Measurements from ENCODE around the gene HHIP.

Gene HHIP

DNA sequence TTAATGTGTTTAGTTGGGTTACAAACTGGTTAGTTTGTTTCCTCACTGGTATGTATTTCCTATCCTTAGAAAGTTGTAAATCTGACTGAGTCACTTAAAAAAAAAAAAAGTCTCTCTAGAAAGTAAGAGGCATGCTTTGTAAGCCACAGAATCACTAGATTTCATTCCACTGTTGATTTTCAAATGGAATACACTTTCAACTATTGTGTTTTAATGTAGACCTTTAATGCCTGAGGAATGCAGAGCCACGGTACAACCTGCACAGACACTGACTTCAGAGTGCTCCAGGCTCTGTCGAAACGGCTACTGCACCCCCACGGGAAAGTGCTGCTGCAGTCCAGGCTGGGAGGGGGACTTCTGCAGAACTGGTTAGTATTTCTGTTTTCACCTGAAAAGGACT is 88.6 kb downstream of the HHIP start:
- H3K79me2 ChIP-seq (ENCODE audit: insufficient read depth, low read depth) = no peaks in the 10 kb centered on the region
- no peak overlapping the region for H3K9ac ChIP-seq
- no peaks in the 10 kb centered on the region for H3K27me3 ChIP-seq (ENCODE audit: insufficient read depth, low read depth)
- H2AFZ ChIP-seq (ENCODE audit: low read depth) = no peak overlapping the region
- H3K4me3 ChIP-seq (IDR thresholded peaks at IDR 0.05; ENCODE audit: insufficient read depth, low read depth, low read length) = no peak overlapping the region
- no peak for TF ChIP-seq CTCF (conservative IDR thresholded peaks at IDR 0.05; ENCODE audit: low read depth, low read length)
- H3K4me1 ChIP-seq (ENCODE audit: low read depth, poor library complexity, severe bottlenecking) = no peaks in the 10 kb centered on the region
- H3K4me2 ChIP-seq = no peak overlapping the region
- no peaks in the 10 kb centered on the region for H3K36me3 ChIP-seq (ENCODE audit: insufficient read depth)
- no peak overlapping the region for H3K27ac ChIP-seq
- no peaks in the 10 kb centered on the region for H4K20me1 ChIP-seq (ENCODE audit: insufficient read depth)

DNA sequence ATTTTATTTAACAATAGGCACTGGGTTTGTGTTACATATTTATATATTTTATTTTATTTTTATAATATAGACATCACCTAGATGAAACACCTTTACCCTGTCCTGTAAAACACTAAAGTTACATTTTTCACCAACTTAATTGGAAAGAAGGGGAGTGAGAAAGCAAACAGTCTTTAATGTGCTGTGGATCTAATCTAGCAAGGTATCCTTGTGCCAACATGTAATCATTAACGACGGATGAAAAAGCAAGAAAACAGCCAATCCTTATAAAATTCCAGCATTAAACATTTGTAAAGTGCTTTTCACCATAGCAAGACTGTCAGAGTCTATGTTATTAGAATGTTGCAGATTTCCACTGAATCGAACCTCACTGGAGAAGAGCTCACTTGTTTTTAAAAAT is 92.7 kb downstream of the HHIP start:
- no peak overlapping the region for H3K4me2 ChIP-seq
- H3K79me2 ChIP-seq (ENCODE audit: insufficient read depth, low read depth) = no peaks in the 10 kb centered on the region
- no peak overlapping the region for H3K4me3 ChIP-seq (IDR thresholded peaks at IDR 0.05; ENCODE audit: insufficient read depth, low read depth, low read length)
- no peaks in the 10 kb centered on the region for H3K27me3 ChIP-seq (ENCODE audit: insufficient read depth, low read depth)
- no peak overlapping the region for H3K9ac ChIP-seq
- H4K20me1 ChIP-seq (ENCODE audit: insufficient read depth) = no peaks in the 10 kb centered on the region
- TF ChIP-seq CTCF (conservative IDR thresholded peaks at IDR 0.05; ENCODE audit: low read depth, low read length) = no peak
- H2AFZ ChIP-seq (ENCODE audit: low read depth) = no peak overlapping the region
- no peak overlapping the region for H3K27ac ChIP-seq
- no peaks in the 10 kb centered on the region for H3K36me3 ChIP-seq (ENCODE audit: insufficient read depth)
- H3K4me1 ChIP-seq (ENCODE audit: low read depth, poor library complexity, severe bottlenecking) = no peaks in the 10 kb centered on the region

GRCh38 chr4:144739511-144740033 is 93.6 kb downstream of the HHIP start:
- no peak overlapping the region for H2AFZ ChIP-seq (ENCODE audit: low read depth)
- H4K20me1 ChIP-seq (ENCODE audit: insufficient read depth) = no peaks in the 10 kb centered on the region
- H3K4me2 ChIP-seq = no peak overlapping the region
- no peaks in the 10 kb centered on the region for H3K27me3 ChIP-seq (ENCODE audit: insufficient read depth, low read depth)
- no peak overlapping the region for H3K4me3 ChIP-seq (IDR thresholded peaks at IDR 0.05; ENCODE audit: insufficient read depth, low read depth, low read length)
- H3K36me3 ChIP-seq (ENCODE audit: insufficient read depth) = no peaks in the 10 kb centered on the region
- no peak for TF ChIP-seq CTCF (conservative IDR thresholded peaks at IDR 0.05; ENCODE audit: low read depth, low read length)
- H3K79me2 ChIP-seq (ENCODE audit: insufficient read depth, low read depth) = no peaks in the 10 kb centered on the region
- no peaks in the 10 kb centered on the region for H3K4me1 ChIP-seq (ENCODE audit: low read depth, poor library complexity, severe bottlenecking)
- H3K27ac ChIP-seq = no peak overlapping the region
- H3K9ac ChIP-seq = no peak overlapping the region

- no peaks in the 10 kb centered on the region for H3K4me1 ChIP-seq (ENCODE audit: low read depth, poor library complexity, severe bottlenecking)
- H3K4me3 ChIP-seq (IDR thresholded peaks at IDR 0.05; ENCODE audit: insufficient read depth, low read depth, low read length) = no peak overlapping the region
- TF ChIP-seq CTCF (conservative IDR thresholded peaks at IDR 0.05; ENCODE audit: low read depth, low read length) = no peak
- no peak overlapping the region for H2AFZ ChIP-seq (ENCODE audit: low read depth)
- H4K20me1 ChIP-seq (ENCODE audit: insufficient read depth) = no peaks in the 10 kb centered on the region
- H3K9ac ChIP-seq = no peak overlapping the region
- no peaks in the 10 kb centered on the region for H3K79me2 ChIP-seq (ENCODE audit: insufficient read depth, low read depth)
- H3K36me3 ChIP-seq (ENCODE audit: insufficient read depth) = no peaks in the 10 kb centered on the region
- no peak overlapping the region for H3K4me2 ChIP-seq
- H3K27ac ChIP-seq = no peak overlapping the region
- no peaks in the 10 kb centered on the region for H3K27me3 ChIP-seq (ENCODE audit: insufficient read depth, low read depth)
Measured at GRCh38 chr4:144740316-144740715, 94.4 kb downstream of the HHIP start.
